ENCODE results near the gene KHDC4.
"Not testable (repeated sequence)": the region's sequence is repeated elsewhere in the genome, so short reads cannot be mapped to it uniquely, and the experiment has no call there.

- TF ChIP-seq ZNF565 (CRISPR knock-in tag; conservative IDR thresholded peaks at IDR 0.05; ENCODE audit: low read depth); BACH2 (CRISPR knock-in tag; IDR thresholded peaks at IDR 0.05; ENCODE audit: borderline replicate concordance); TCF4 (CRISPR knock-in tag; IDR thresholded peaks at IDR 0.05; ENCODE audit: borderline replicate concordance); ZC3H10 (CRISPR knock-in tag; IDR thresholded peaks at IDR 0.05); ISL1 (CRISPR knock-in tag; IDR thresholded peaks at IDR 0.05); ARNTL (CRISPR knock-in tag; IDR thresholded peaks at IDR 0.05; ENCODE audit: borderline replicate concordance, low read depth); CSRNP3 (CRISPR knock-in tag; IDR thresholded peaks at IDR 0.05); ZFP30 (CRISPR knock-in tag; IDR thresholded peaks at IDR 0.05); OSR1 (CRISPR knock-in tag; IDR thresholded peaks at IDR 0.05); TSHZ2 (CRISPR knock-in tag; IDR thresholded peaks at IDR 0.05); ZNF8 (CRISPR knock-in tag; IDR thresholded peaks at IDR 0.05): not testable (repeated sequence)
Observed at GRCh38 chr1:155895617-155896016, 38.6 kb downstream of the KHDC4 start.

Measured in SK-N-SH treated with all-trans-retinoic acid at 6 μM for 48 hours (cell line).